HG03066 (cell line): Measurements from ENCODE around the gene ITGA11.

ENCODE experiments used
- ATAC-seq: cut with Tn5 transposase; IDR thresholded peaks from one replicate; pipeline ENCODE4 v1.9.1; 2021; ENCODE audit warnings: low read depth; ENCODE audit not compliant: unreplicated experiment

The ITGA11 gene

DNA sequence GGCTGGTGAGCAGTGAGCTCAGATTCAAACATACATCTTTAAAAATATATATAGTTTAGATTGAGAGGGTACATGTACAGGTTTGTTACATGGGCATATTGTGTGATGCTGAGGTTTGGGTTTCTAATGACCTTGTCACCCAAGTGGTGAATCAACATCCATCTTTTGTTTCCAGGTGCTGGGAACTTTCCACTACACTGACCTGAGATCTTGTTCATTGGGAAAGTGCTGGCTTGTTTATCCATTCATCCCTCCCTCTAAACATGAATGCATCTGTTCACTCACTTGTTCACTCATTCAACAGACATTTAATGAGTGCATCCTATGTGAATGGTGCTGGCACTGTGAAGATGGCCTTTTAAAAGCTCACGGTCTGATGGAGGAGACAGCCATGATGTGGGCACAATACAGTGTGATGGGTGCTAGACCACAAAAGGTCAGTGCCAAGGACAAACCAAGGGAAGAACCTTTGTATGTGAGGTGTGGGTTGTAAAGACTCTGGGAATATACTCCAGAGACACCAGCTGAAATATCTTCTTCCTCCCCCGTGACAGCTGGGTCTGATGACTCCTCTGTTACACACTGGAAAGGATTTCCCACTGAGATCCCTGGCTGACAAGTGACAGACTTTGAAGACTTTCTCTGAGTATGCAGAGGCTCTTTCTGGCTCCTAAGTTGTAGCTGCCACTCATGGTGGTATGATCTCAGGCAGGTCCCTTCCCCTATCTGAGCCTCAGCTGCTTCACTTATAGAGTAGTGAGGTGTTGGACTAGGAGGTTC is 16.2 kb upstream of the ITGA11 start:
- no peak for ATAC-seq

DNA sequence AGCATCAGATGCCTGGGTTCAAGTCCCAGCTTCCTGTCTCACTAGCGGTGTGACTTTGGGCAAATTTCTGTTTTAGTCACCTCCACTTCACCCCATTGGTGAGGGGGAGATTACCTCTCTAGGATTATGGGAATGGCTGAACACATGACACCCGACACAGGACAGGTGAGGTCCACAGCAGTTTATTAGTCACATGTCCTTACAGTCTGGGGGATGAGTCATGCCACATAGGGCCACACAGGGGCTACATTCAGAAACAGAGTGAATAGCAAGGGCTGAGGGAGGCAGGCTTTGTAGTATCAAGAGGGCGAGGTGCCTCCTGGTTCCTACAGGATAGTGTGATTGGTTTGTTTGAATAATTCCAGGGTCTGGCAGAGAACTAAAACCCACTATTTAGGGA is 15.2 kb upstream of the ITGA11 start:
- no peak for ATAC-seq

DNA sequence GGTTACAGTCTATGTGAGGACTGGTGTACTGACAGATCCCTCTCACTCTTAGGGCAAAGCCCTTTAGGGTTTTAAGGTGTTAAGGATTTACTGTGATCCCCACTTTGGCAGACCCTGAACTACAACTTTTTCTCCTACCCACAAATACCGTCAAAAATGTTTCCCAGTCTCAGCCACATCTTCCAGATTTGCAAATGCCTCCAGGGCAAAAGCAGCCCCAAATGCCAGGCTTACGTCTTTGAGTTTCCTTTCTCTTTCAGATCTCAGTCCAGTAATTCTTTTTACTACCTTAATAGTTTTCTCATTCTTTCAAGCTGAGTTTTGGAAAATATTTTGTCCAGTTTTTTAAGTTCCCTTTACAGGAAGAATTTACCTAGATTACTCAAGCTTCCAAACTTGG is 13.4 kb upstream of the ITGA11 start:
- no peak for ATAC-seq

DNA sequence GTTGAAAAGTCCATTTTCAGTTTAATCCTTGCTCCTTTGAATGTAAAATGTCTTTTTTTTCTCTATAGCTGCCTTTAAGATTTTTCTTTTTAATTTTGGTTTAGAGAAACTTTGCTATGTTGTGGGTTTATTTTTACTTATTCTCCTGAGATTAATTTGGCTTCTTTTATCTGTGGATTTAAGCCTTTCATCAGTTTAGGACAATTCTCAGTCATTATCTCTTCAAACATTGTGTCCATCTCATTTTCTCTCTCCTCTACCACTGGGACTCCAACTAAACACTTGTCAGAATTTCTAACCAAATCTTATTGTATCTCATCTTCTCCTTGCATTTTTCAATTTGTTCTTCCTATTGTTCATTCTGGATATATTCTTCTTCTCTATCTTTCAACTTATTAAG is 12.4 kb upstream of the ITGA11 start:
- no peak for ATAC-seq

DNA sequence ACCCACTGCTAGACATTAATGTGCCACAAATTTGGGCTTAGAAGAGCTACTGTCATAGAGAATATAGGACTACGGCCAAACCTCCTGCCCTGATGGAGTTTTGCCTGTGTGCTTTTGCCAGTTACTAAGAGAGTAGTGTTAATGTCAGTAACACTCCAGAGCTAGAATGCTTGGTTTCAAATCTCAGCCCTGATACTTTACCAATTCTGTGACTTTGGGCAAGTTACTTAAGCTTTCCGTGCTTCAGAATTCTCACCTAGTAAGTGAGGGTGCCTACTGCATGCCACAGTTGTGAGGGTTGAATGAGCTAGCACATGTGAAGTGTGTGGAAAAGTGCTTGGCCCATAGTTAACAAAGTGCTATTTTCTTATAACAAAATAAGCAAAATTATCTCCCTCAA is 10.9 kb upstream of the ITGA11 start:
- no peak for ATAC-seq

DNA sequence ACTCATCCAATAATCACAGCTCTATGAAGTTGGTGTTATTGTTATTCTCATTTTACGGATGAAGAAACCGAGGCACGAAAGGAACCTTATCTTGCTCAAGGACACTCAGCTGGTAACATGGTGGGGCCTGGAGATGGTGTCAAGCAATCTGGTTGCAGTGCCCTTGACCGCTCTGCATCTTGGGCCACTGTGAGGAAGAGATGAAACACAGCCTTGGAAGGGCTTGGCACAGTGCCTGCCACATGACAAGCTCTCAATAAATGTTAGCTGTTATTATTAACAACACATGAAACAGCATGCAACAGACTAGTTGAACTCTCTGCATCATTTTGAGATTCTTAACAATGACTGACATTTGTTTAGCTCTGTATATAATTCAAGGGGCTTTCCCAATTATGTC is 10.1 kb upstream of the ITGA11 start:
- ATAC-seq = no peak

DNA sequence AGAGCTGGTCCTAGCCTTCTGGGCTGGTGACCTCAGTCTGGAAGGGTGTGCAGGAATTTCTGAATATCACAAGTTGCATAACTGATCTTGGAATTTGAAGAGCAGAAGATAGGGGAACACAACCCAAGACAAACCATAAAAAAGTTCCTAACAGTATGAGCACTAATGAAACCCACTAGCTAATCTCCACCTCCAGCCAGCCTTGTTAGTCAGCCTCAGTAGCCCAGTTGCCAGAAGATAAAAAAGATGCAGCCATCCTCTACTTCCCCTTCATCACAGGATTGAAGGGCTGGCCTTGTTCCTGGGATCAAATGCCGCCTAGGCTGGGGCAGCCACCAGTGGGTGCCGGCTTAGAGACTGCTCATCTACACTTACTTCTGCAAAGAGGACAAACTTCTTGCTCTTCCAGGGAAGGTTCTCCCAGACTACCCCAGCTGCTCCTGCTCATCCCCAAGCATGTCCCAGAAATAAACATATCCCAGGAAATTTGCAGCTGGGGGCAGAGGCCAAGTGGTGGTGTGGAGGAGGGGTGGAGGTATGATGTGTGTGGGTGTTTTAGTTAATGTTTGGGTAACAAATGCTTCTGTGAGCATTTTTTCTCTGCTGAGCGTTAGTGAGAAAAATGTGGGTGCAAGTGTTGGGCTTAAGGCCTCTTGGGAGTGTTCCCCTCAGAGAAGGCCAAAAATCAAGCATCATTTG is 9.2 kb upstream of the ITGA11 start:
- no peak for ATAC-seq

DNA sequence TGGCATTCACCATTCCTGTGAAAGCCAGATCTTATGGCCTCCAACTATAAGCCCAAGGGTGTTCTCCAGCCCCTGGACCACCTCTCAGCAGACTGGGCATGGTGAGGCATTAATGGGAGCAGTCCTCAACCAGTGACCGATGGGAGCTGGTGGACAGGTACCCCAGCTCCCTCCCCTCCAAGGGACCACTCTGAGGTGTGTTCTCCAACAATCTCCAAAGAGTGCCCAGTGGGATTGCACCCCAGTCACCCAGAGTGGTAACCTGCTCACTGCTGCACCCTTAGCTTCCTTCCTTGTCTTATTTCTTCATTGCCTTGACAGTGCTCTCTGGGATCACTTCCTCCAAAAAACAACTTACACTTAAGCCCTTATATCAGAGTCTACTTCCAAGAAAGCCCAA is 8.2 kb upstream of the ITGA11 start:
- no peak for ATAC-seq

DNA sequence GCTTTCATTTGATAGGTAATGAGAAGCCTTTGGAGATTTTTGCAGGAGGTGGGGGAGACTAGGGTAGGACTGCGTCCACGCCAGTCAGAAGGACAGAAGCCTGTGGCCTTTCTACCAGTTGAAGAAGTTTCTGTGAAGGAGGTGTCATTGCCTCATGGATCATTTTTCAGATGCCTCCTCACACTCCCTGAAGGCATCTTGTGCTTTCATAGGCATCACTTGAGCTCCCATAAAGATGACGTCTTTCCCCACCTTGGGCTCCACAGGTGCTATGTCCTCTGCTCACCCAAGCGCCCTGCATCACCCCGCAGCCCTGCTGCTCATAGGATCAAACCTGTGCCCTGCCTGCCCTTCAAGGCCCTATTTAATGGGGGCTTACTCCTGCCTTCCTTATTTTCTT is 7.5 kb upstream of the ITGA11 start:
- no peak for ATAC-seq

DNA sequence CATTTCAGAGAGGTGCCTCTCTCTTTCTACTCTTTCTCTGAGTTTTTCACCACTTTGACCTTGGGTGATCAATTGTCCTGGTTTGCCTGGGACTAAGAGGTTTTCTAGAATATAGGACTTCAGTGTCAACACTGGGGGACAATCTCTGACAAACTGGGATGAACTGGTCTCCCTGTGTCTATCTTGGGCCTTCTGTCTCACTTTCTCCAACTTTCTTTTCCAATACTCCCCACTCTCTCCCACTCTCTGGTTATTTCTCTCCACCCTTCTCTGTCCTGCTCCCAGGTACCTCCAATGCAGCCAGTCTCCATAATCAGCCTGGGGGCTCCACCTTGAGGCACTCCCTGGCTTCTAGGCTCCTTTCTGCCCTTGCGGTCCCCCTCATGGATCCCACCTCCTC is 4.7 kb upstream of the ITGA11 start:
- no peak for ATAC-seq

DNA sequence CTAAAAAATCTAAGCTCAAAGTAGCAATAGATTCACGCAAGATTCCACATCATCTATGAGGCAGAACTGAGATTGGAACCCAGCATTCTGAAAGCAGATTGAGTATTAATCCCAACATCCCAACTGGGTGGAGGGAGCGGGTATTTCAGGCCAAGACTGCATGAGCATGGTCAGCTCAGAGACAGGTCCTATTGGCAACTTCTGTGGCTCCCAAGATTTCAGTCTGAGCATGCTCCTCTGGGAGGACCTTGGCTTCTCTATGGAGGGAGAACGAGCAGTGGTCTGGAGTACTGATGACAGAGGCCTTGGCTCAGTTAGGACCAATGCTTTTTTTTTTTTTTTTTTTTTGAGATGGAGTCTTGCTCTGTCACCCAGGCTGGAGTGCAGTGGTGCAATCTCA is 4.0 kb upstream of the ITGA11 start:
- no peak for ATAC-seq

DNA sequence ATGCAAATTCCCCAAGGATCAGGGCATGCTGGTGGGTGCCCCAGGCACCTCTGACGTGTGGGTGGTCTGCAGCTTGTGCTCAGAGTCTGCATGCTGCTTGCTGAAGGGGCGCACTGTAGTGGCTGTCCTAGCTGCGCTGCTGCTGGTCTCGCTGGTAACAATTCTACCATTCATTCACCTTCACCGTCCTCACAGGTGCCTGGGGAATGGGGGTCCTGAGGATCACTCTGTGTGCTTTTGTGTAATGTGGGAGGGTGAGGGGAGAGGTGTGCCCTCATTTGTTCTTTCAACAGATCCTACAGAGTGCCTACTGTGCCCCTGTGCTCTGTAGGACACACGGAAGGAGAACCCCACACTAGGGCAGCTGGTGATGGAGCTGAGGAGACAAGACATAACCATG is 2.1 kb upstream of the ITGA11 start:
- ATAC-seq = no peak

DNA sequence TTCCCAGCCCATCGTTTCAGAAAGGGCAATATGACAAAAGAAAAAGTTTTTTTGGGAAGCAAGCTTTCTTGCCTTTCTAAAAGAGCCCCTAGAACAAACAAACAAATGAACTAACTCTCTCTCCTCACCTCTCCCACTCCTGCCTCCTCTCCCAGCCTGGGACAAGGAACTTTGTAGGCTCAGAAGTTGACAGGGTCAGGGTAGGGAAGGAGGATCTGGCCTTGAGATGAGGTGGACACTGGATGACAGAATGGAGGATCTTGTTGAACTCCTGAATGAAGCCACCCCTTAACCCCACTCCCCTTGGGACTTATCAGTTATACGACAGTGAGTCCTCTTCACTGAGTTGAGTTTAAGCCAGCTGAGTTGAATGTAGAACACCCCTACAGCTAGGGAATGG is 1.6 kb upstream of the ITGA11 start:
- no peak for ATAC-seq

DNA sequence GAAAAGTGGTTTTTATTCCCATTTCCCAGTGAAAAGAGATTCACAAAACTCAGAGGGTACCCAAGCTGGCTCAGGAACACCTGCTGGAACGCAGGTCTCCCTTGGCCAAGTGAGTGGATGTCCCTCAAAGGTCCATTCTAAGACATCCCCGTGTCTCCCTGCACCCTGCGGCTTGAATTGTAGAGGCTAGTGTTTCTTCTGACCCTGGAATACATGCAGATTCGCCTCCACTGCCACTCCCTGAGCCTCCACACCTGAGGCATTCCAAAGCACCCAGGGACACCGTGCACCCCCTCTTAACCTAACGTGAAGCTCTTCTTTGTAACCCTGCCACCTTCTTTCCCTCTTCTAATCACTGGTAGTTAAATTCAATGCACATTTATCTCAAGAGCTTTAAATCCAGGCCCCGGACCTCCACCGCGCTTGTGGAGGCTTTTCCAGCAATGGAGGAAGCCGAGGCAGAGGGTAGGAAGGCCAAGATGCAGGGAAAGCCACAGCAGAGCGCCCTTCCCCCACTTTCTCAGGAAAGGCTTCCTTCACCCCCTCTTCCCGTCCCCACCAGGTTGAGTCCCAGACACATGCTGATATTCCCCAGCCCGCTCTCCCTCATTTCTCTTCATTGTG is 590 bp upstream of the ITGA11 start:
- no peak for ATAC-seq

DNA sequence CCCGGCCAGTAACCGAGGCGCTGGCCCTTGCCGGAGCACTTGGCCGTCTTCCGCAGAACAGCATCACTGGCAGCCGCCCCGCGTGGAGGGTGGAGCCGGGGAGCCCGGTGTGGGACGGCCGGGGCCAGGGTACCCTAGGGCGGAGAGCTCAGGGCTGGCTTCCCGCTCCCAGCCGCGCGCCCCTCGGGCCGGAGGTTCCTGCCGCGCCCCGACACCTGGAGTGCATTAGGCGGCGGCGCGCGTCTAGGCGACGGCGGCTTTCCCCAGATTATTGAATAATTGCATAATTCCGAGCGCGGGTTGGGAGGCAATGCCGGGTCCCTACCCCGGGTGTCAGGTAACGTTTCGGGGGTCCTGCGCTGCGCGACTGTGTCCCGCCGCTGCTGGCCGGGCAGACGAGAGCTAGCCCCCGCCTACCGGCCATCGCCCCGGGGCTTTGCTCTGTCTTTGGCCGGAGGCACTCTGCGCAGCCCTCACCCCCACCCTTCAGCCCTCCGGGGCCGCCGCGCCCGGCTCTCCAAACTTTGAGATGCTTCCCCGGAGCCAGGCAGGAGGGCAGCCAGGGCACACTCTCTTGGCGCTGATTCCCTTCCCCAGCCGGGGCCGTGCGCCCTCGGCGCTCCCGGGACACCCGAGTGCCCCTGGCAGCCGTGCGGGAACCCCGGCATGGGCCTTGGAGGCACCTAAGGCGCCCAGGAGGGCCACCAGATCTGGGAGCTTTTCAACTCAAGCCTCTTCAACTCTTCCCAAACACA is 749 bp downstream of the ITGA11 start:
- no peak for ATAC-seq

DNA sequence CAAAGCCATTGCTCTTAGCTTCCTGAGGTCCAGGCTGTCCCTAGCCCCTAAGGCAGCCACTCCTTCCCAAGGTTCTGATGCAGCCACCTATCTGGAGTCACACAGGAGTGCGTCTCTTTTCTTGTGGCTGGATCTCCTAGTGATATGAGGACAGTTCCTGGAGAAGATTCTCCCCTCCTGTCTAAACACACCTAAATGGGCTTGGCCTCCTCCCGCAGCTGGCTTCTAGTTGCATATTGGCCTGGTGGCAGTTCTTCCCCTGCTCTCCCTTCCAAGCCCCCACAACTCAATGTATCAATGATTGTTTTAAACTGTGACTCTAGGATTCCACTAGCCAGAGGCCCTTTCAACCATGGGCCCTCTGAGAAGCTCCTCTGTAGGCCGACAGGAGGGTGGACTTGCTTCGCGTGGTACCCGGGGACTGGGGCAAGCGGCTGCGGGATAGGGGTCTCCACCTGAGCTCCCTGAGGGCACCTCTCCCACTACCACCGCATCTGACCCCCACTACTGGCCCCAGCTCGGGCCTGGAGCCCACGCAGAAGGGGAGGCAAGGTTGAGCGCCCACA is 1.4 kb downstream of the ITGA11 start:
- ATAC-seq = no peak

DNA sequence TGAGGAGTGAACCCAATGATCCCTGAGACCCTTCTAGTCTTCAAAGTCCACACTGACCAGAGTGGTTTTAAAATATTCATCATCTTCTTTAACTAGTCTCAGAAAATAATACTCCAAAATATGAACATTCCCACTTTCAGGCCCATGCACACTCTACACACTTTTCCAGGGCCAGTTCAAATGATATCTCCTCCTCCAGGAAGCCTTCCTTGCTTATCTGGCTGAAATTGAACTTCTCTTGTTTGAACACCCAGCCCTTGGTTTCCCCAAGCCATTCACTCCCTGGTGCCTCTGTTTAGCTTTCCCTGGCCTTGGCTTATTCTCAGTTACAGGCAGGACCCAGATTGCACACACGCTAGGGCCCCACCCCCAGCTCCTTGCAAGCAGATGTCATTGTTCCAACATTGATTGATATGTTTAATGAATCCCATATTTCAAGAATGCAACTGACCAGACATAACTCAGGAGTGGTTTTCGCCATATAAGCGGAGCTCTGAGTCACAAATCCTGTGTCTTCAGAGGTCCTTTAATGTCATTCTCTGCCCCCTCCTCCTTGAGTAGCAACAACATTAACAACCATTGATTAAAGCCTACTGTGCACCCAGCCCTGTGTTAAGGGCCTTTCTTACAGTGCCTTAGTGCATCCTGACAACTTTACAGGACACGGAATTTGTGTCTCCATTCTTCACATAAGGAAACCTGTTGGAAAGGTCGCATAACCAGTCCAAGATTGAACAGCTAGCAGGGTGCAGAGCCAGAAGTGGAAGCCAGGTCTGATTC is 2.1 kb downstream of the ITGA11 start:
- no peak for ATAC-seq

DNA sequence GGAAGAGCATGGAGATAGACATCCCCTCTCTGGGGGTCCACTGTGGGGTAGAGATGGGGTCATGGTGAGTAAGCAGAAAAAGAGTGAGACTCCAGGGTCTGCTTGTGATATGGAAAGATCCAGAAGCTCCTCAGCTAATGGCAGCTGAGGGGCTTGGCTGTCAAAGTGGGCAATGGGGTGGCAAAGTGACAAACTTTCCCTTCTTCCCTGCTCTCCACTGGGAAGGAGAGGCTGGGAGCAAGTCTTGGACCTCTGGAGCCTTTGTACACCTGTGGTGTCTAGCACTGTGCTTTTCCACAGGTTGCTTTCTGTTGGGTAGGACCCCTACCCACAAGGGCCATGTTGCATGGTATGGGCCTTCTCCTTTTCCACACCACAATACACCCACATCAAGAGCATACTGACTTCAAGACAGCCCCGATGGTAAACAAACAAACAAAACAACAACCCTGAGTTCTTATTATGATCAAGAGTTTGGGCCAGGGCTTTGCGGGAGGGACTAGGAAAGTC is 3.5 kb downstream of the ITGA11 start:
- ATAC-seq = no peak

DNA sequence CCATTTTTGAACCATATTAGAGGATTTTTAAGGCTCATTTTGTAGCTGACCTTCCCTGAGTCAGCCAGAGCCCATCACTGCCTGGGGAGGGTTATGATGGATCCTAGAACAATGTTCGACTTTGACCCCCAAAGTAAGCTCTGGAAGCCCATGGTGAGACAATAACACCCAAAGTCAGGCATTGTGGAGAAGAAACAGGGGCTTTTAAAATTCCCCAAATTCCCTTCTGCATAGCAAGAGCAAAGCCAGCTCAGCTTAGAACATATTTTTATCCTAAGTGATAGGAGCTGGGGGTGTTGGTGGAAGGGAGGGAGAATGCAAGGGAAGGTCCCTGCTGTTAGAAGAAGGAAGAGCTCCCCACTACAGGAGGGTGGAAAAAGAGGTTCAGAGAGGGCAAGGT is 4.0 kb downstream of the ITGA11 start:
- no peak for ATAC-seq

DNA sequence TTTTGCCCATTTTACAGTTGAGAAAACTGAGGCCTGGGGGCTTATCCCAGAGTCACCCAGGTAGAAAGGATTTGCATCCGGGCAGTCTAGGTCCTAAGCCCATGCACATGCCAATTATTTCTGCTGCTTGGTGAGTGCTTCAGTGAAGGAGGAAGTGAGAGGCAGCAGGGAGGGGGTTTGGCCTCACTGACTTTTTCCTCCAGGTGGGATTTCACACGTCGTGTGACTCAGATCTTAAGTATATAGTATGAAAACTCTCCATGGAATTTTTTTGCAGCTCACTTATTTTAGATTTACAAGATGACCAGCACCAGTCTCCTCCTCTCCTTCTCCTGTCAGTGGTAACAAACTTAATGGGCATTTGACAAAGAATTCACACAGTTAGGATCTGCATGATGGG is 4.6 kb downstream of the ITGA11 start:
- ATAC-seq = no peak
